Activated CD4-positive, alpha-beta T cell treated with anti-CD3 and anti-CD28 coated beads, Interleukin-2, amount 10 ng/mL, durations not matched to agents 7 days and 5 days (primary cell): ENCODE results near the gene CCRL2. TPM values are rescaled to one million over a fixed set of nuclear protein-coding genes. Genes with fewer than 3 reads are reported as not detected.
A peak's percentile ranks its signal among the peaks of the same experiment; 100 is the strongest.
"Not testable (repeated sequence)": the region's sequence is repeated elsewhere in the genome, so short reads cannot be mapped to it uniquely, and the experiment has no call there.

Experiments
- CTCF ChIA-PET: fragments of 350-600 bp; sonication (Branson Sonifier 250); formaldehyde crosslinking; loops from one replicate; lab custom pipeline; 2021; ENCODE audit warnings: antibody characterized with exemption; lab: Charles Lee
- POLR2A ChIA-PET: fragments of 350-600 bp; sonication (Branson Sonifier 250); formaldehyde crosslinking; loops from one replicate; lab custom pipeline; 2021; ENCODE audit warnings: antibody characterized with exemption; lab: Charles Lee
- DNase-seq: peaks from one replicate; pipeline ENCODE4 v3.0.0-alpha.2; 2020
- H3K27ac Mint-ChIP-seq: one replicate; pipeline ENCODE4 v1.8.0; 2021; ENCODE audit warnings: mild to moderate bottlenecking, moderate library complexity, mixed read lengths
- H3K27me3 Mint-ChIP-seq: one replicate; pipeline ENCODE4 v1.8.0; 2021; ENCODE audit warnings: mixed read lengths
- H3K36me3 Mint-ChIP-seq: one replicate; pipeline ENCODE4 v1.8.0; 2021; ENCODE audit warnings: low read depth, mixed read lengths
- H3K4me1 Mint-ChIP-seq: one replicate; pipeline ENCODE4 v1.8.0; 2021; ENCODE audit warnings: mixed read lengths
- H3K4me3 Mint-ChIP-seq: one replicate; pipeline ENCODE4 v1.8.0; 2021; ENCODE audit warnings: mild to moderate bottlenecking, moderate library complexity, mixed read lengths
- H3K9me3 Mint-ChIP-seq: one replicate; pipeline ENCODE4 v1.8.0; 2021; ENCODE audit warnings: mixed read lengths
- total RNA-seq, 2 experiments: library from RNA; stranded (reverse); gene quantifications; one replicate each; pipeline ENCODE4 v1.2.3, GENCODE V29; 2021

CCRL2 gene
- total RNA-seq, 2 experiments from 2014 or later: 5.3 to 5.8 TPM

DNA sequence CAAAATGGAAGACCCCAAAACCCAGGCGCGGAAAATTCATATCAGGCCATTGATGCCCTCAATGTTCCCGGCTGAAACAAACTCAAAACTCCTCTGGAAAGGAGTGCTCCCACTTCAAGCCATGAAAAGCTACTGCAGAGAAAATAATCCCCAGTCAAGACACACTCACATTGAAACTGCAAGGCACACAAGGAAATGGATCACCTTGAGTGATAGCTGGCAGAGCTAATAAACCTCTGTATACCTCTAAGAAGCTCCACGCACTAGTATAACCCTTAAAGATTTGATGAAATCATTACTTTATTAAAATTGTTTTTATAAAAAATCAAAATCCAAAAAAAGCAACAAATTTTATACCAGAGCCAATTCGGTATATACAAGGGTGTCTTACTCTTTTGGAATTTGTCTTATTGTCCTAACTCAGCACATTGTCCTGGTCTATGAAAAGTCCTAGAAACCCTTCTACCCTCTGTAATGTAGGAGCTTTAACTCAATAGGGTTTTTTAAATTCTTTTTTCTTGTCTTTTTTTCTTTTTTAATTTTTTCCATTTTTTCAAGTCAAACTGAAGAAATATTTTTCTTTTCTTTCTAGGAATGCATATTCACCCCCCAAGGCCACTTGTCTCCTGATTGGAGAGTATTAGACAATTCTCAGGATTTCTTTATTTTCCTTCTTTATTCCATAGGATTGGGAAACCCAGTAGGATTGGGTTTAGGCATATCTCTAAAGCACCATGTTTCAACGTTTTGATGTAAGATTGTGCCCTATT lies 8.7 kb upstream of the CCRL2 start:
- peaks cover 18% of the 10 kb centered on the region for H3K4me1 Mint-ChIP-seq
- POLR2A ChIA-PET: no interaction called here
- DNase-seq: no peak
- no peaks in the 10 kb centered on the region for H3K36me3 Mint-ChIP-seq
- H3K9me3 Mint-ChIP-seq: peaks cover 4% of the 10 kb centered on the region
- peaks cover 12% of the 10 kb centered on the region for H3K27me3 Mint-ChIP-seq
- H3K4me3 Mint-ChIP-seq: no peak overlapping the region
- CTCF ChIA-PET: interaction anchor here (0.6 to 1.0 kb wide), 3 partner anchors 9 to 485 kb away, joined by 3 to 4 read pairs (median 4); no protein-coding TSS in a partner anchor
- no peak overlapping the region for H3K27ac Mint-ChIP-seq

DNA sequence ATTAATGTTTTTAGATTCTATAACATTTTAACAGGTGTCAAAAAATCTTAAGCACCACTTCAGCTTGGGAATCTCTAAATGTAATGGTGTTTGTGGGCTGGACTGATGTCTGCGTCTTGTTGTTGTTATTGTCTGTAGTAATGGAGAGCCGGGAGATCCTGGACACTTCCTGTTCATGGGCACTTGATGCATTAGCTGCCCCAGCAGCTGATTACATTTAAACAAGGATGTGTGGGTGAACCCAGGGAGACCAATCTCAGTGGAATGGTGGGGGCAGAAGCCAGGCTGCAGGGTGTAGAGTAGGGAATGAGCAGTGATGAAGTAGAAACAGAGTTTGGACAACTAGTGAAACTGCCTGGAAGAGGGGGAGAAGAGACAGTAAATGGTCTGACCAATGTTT lies 8.0 kb upstream of the CCRL2 start:
- H3K4me1 Mint-ChIP-seq: peaks cover 18% of the 10 kb centered on the region
- ChIA-PET POLR2A (no interaction called here), CTCF (interaction anchor here (1.4 to 1.5 kb wide), 2 partner anchors 25 to 49 kb away, joined by 3 read pairs; no protein-coding TSS in a partner anchor)
- H3K36me3 Mint-ChIP-seq: no peaks in the 10 kb centered on the region
- H3K4me3 Mint-ChIP-seq: no peak overlapping the region
- peaks cover 12% of the 10 kb centered on the region for H3K27me3 Mint-ChIP-seq
- peaks cover 4% of the 10 kb centered on the region for H3K9me3 Mint-ChIP-seq
- no peak for DNase-seq
- no peak overlapping the region for H3K27ac Mint-ChIP-seq

DNA sequence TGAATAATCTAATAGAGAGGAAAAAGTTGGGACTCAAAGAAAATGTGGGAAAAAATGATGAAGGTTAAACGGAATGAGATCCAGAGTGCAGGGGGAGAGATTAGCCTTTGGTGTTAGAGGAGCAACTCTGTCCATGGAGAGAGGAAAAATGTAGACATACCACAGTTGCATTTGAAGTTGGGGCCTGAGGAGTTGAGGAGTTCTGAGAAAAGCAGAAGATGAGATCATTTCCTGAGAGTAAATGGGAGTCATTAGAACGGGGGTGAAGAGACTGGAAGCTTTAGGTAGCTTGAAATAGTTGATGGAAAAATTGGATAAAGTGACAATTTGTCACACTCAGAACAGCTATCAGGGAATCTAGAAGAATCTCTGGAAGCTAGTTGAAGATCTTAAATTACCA lies 7.5 kb upstream of the CCRL2 start:
- CTCF ChIA-PET: interaction anchor here (1.1 to 1.5 kb wide), 4 partner anchors 18 to 49 kb away, joined by 3 to 4 read pairs (median 3); no protein-coding TSS in a partner anchor
- no peak for DNase-seq
- Mint-ChIP-seq H3K36me3 (no peaks in the 10 kb centered on the region), H3K4me3 (no peak overlapping the region), H3K27ac (no peak overlapping the region), H3K9me3 (peaks cover 4% of the 10 kb centered on the region), H3K27me3 (peaks cover 12% of the 10 kb centered on the region), H3K4me1 (peaks cover 18% of the 10 kb centered on the region)
- POLR2A ChIA-PET: no interaction called here

- Mint-ChIP-seq H3K4me1 (peaks cover 18% of the 10 kb centered on the region), H3K9me3 (peaks cover 4% of the 10 kb centered on the region), H3K36me3 (no peaks in the 10 kb centered on the region), H3K27me3 (peaks cover 12% of the 10 kb centered on the region), H3K4me3 (no peak overlapping the region), H3K27ac (no peak overlapping the region)
- CTCF ChIA-PET: interaction anchor here (1.1 to 1.5 kb wide), 4 partner anchors 18 to 50 kb away, joined by 3 to 4 read pairs (median 3); no protein-coding TSS in a partner anchor
- DNase-seq: no peak
- POLR2A ChIA-PET: no interaction called here
Measured at GRCh38 chr3:46400000-46400734, 6.9 kb upstream of the CCRL2 start.

DNA sequence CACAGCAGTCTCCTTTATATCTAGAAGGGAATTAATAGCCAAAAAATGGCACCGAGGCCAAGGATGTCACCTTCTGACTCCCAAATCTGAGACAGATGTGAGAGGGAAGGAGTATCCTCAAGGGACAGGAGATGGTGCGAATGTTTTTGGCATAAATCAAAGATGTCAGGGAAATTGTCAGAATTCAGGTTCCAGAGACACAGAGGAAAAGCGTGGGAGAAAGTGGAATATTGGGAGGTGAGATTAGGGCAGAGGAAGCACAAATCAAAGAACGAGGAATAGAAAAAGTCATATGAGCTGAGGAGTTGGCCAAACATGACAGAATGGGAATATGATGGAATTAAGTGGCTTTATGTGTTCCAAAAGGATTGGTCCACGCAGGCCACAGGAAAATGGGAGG lies 6.2 kb upstream of the CCRL2 start:
- peaks cover 4% of the 10 kb centered on the region for H3K9me3 Mint-ChIP-seq
- CTCF ChIA-PET: no interaction called here
- no peak for DNase-seq
- no peaks in the 10 kb centered on the region for H3K36me3 Mint-ChIP-seq
- no peak overlapping the region for H3K4me3 Mint-ChIP-seq
- POLR2A ChIA-PET: no interaction called here
- peaks cover 16% of the 10 kb centered on the region for H3K4me1 Mint-ChIP-seq
- peaks cover 12% of the 10 kb centered on the region for H3K27me3 Mint-ChIP-seq
- no peak overlapping the region for H3K27ac Mint-ChIP-seq

- peaks cover 14% of the 10 kb centered on the region for H3K4me1 Mint-ChIP-seq
- POLR2A ChIA-PET: no interaction called here
- H3K27me3 Mint-ChIP-seq: peaks cover 12% of the 10 kb centered on the region
- CTCF ChIA-PET: no interaction called here
- no peak overlapping the region for H3K27ac Mint-ChIP-seq
- no peaks in the 10 kb centered on the region for H3K36me3 Mint-ChIP-seq
- no peak for DNase-seq
- peaks cover 4% of the 10 kb centered on the region for H3K9me3 Mint-ChIP-seq
- H3K4me3 Mint-ChIP-seq: no peak overlapping the region
Measured at GRCh38 chr3:46401579-46401978, 5.5 kb upstream of the CCRL2 start.

DNA sequence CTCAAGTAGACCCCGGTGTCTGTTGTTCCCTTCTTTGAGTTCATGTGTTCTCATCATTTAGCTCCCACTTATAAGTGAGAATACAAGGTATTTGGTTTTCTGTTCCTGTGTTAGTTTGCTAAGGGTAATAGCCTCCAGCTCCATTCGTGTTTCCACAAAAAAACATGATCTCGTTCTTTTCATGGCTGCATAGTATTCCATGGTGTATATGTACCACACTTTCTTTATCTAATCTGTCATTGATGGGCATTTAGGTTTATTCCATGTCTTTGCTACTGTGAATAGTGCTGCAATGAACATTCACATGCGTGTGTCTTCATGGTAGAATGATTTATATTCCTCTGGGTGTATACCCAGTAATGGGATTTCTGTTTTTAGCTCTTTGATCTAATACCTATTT lies 4.2 kb upstream of the CCRL2 start:
- H3K4me3 Mint-ChIP-seq, H3K27me3 Mint-ChIP-seq, POLR2A ChIA-PET, H3K36me3 Mint-ChIP-seq, H3K27ac Mint-ChIP-seq, H3K9me3 Mint-ChIP-seq, DNase-seq: not testable (repeated sequence)
- CTCF ChIA-PET: interaction anchor here (1.5 to 1.7 kb wide), 2 partner anchors 33 to 135 kb away, joined by 3 to 4 read pairs; no protein-coding TSS in a partner anchor
- peaks cover 18% of the 10 kb centered on the region for H3K4me1 Mint-ChIP-seq

- Mint-ChIP-seq H3K27me3 (peaks cover 7% of the 10 kb centered on the region), H3K4me3 (no peak overlapping the region), H3K27ac (no peak overlapping the region), H3K9me3 (peaks cover 3% of the 10 kb centered on the region), H3K4me1 (peaks cover 40% of the 10 kb centered on the region), H3K36me3 (peaks cover 12% of the 10 kb centered on the region)
- no peak for DNase-seq
- CTCF ChIA-PET: interaction anchor here (0.7 kb wide), 1 partner anchor 456 kb away, joined by 4 read pairs; no protein-coding TSS in a partner anchor
- POLR2A ChIA-PET: no interaction called here
Measured at GRCh38 chr3:46405301-46406019, 1.6 kb upstream of the CCRL2 start.

DNA sequence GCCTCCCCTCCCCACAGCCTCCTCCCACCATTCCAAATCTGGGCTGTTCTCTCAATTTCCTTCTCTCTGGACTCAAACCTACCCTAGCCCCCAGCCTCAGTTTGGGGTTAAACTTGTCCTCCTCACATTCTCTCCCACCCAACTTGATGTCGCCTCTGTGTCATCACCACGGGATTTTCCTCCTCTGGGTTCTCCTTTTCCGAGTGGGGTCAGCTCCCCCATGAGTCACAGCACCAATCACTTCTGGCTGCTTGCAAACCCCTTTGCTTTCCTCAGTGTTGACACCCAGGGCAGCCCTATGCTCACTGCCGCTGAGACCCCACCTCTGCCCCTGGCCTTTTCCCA lies 644 bp upstream of the CCRL2 start:
- H3K4me1 Mint-ChIP-seq: peaks cover 40% of the 10 kb centered on the region
- peaks cover 3% of the 10 kb centered on the region for H3K9me3 Mint-ChIP-seq
- H3K36me3 Mint-ChIP-seq: peaks cover 12% of the 10 kb centered on the region
- H3K27ac Mint-ChIP-seq: peak overlapping the region; percentile 93
- ChIA-PET CTCF (interaction anchor here (1.4 kb wide), 1 partner anchor 28 kb away, joined by 4 read pairs; no protein-coding TSS in a partner anchor), POLR2A (no interaction called here)
- H3K4me3 Mint-ChIP-seq: peak overlapping the region; percentile 77
- peaks cover 7% of the 10 kb centered on the region for H3K27me3 Mint-ChIP-seq
- DNase-seq: no peak

DNA sequence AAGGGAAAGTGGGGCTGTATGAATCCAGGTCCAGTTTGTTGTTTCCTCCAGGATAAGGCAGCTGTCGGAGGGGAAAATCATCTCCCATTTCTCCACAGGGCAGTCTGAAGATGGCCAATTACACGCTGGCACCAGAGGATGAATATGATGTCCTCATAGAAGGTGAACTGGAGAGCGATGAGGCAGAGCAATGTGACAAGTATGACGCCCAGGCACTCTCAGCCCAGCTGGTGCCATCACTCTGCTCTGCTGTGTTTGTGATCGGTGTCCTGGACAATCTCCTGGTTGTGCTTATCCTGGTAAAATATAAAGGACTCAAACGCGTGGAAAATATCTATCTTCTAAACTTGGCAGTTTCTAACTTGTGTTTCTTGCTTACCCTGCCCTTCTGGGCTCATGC lies 911 bp downstream of the CCRL2 start:
- no peak for DNase-seq
- Mint-ChIP-seq H3K4me3 (peak overlapping the region; percentile 77), H3K4me1 (peaks cover 40% of the 10 kb centered on the region), H3K27me3 (peaks cover 2% of the 10 kb centered on the region), H3K9me3 (peaks cover under 1% of the 10 kb centered on the region), H3K27ac (peak overlapping the region; percentile 93), H3K36me3 (peaks cover 12% of the 10 kb centered on the region)
- CTCF ChIA-PET: interaction anchor here (0.9 to 2.4 kb wide), 4 partner anchors 9 to 81 kb away, joined by 3 to 9 read pairs (median 6); no protein-coding TSS in a partner anchor
- POLR2A ChIA-PET: no interaction called here

DNA sequence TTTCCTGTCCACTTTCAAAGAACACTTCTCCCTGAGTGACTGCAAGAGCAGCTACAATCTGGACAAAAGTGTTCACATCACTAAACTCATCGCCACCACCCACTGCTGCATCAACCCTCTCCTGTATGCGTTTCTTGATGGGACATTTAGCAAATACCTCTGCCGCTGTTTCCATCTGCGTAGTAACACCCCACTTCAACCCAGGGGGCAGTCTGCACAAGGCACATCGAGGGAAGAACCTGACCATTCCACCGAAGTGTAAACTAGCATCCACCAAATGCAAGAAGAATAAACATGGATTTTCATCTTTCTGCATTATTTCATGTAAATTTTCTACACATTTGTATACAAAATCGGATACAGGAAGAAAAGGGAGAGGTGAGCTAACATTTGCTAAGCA lies 1.8 kb downstream of the CCRL2 start:
- DNase-seq: no peak
- Mint-ChIP-seq H3K27me3 (no peaks in the 10 kb centered on the region), H3K27ac (no peak overlapping the region), H3K4me3 (no peak overlapping the region), H3K36me3 (peaks cover 12% of the 10 kb centered on the region), H3K9me3 (no peaks in the 10 kb centered on the region), H3K4me1 (peaks cover 40% of the 10 kb centered on the region)
- ChIA-PET CTCF (interaction anchor here (1.1 to 2.4 kb wide), 2 partner anchors 16 to 133 kb away, joined by 3 to 9 read pairs; no protein-coding TSS in a partner anchor), POLR2A (no interaction called here)

GRCh38 chr3:46409739-46410489 lies 2.9 kb downstream of the CCRL2 start:
- POLR2A ChIA-PET: no interaction called here
- CTCF ChIA-PET: interaction anchor here (0.9 to 1.1 kb wide), 2 partner anchors 134 to 325 kb away, joined by 3 read pairs; no protein-coding TSS in a partner anchor
- Mint-ChIP-seq H3K4me1 (peaks cover 40% of the 10 kb centered on the region), H3K9me3 (no peaks in the 10 kb centered on the region), H3K27ac (no peak overlapping the region), H3K4me3 (no peak overlapping the region), H3K36me3 (peaks cover 12% of the 10 kb centered on the region), H3K27me3 (no peaks in the 10 kb centered on the region)
- no peak for DNase-seq
